ENCODE measurements around the gene CSH2.

Gene CSH2

GRCh38 chr17:63827002-63827800, 46.3 kb downstream of the CSH2 start, which contains the start of the genes FTSJ3 and PSMC5 (continued):
- TF ChIP-seq PRDM4 (tag by site-specific recombination; IDR thresholded peaks at IDR 0.05) (no peak), ZNF19 (tag by site-specific recombination; IDR thresholded peaks at IDR 0.05; ENCODE audit: low read depth) (no peak), ZNF514 (tag by site-specific recombination; IDR thresholded peaks at IDR 0.05) (no peak), ZNF610 (tag by site-specific recombination; IDR thresholded peaks at IDR 0.05; ENCODE audit: borderline replicate concordance) (peak; percentile 49; the same call in 1 of the 2 replicates), FEZF1 (tag by site-specific recombination; IDR thresholded peaks at IDR 0.05) (no peak), ZNF510 (tag by site-specific recombination; IDR thresholded peaks at IDR 0.05; ENCODE audit: insufficient replicate concordance) (no peak), ZBTB44 (tag by site-specific recombination; IDR thresholded peaks at IDR 0.05) (no peak), ZNF394 (tag by site-specific recombination; IDR thresholded peaks at IDR 0.05; ENCODE audit: borderline replicate concordance) (peak; percentile 48; the same call in 1 of the 2 replicates), SP3 (tag by site-specific recombination; IDR thresholded peaks at IDR 0.05) (peak; percentile 99), ZNF704 (tag by site-specific recombination; IDR thresholded peaks at IDR 0.05) (no peak), ZNF248 (tag by site-specific recombination; IDR thresholded peaks at IDR 0.05) (no peak), ZNF146 (tag by site-specific recombination; IDR thresholded peaks at IDR 0.05) (no peak), ZNF202 (tag by site-specific recombination; IDR thresholded peaks at IDR 0.05; ENCODE audit: borderline replicate concordance) (no peak), KLF17 (tag by site-specific recombination; IDR thresholded peaks at IDR 0.05) (peak; percentile 61; the same call in 1 of the 2 replicates), ZNF18 (tag by site-specific recombination; IDR thresholded peaks at IDR 0.05) (no peak), ZNF561 (tag by site-specific recombination; IDR thresholded peaks at IDR 0.05; ENCODE audit: borderline replicate concordance) (no peak), ZNF626 (tag by site-specific recombination; IDR thresholded peaks at IDR 0.05) (no peak), GLI2 (tag by site-specific recombination; IDR thresholded peaks at IDR 0.05; ENCODE audit: borderline replicate concordance, low read depth) (no peak), ZSCAN5A (tag by site-specific recombination; IDR thresholded peaks at IDR 0.05) (no peak), ZNF184 (tag by site-specific recombination; IDR thresholded peaks at IDR 0.05) (no peak), ZNF473 (tag by site-specific recombination; IDR thresholded peaks at IDR 0.05) (no peak), ZNF174 (tag by site-specific recombination; IDR thresholded peaks at IDR 0.05) (no peak), ZBTB26 (tag by site-specific recombination; optimal IDR thresholded peaks at IDR 0.05) (peak; percentile 52), INSM2 (tag by site-specific recombination; IDR thresholded peaks at IDR 0.05) (peak; percentile 41; the same call in 1 of the 2 replicates)

Measured in HEK293 (cell line).